ENCODE data around the gene EHMT1. TPM values are rescaled to one million over a fixed set of nuclear protein-coding genes. Genes with fewer than 3 reads are reported as not detected.

EHMT1 gene
- total and polyA plus RNA-seq, 2 donors from 2014 or later = 15.8 to 92.9 TPM

GRCh38 chr9:137694962-137695875 is 76.4 kb downstream of the EHMT1 start:
- peak; percentile 47 for TF ChIP-seq CTCF (IDR thresholded peaks at IDR 0.05; ENCODE audit: borderline replicate concordance, extremely low read depth, insufficient read depth)
- H3K4me1 ChIP-seq (ENCODE audit: control insufficient read depth in 2 of 3, insufficient read depth in 2 of 3, low read depth in 1 of 3, low read length in 3 of 3) = peaks cover 0 to 3% (median 0%) of the 10 kb centered on the region in 3 donors
- intact Hi-C loops (cut with DNase I) = no loop called here
- H3K9ac ChIP-seq (ENCODE audit: low read length in 3 of 3) = no peak overlapping the region
- H3K27ac ChIP-seq (ENCODE audit: low read depth in 2 of 2, low read length in 2 of 2) = no peak overlapping the region
- H3K9me3 ChIP-seq (ENCODE audit: control insufficient read depth in 2 of 3, insufficient read depth in 1 of 3, low read length in 3 of 3) = no peaks in the 10 kb centered on the region
- peak in 4 of 5 donors; percentile 62 to 70 (median 64) for DNase-seq
- no peaks in the 10 kb centered on the region for H3K36me3 ChIP-seq (ENCODE audit: control insufficient read depth in 2 of 3, insufficient read depth in 3 of 3, low read length in 3 of 3)
- H3K27me3 ChIP-seq (ENCODE audit: control insufficient read depth, insufficient read depth, low read length) = no peaks in the 10 kb centered on the region
- no peak overlapping the region for H3K4me3 ChIP-seq (ENCODE audit: low read length in 3 of 3)
- no peak for FAIRE-seq

GRCh38 chr9:137696136-137696925 is 77.5 kb downstream of the EHMT1 start:
- FAIRE-seq (no peak), DNase-seq (no peak)
- Histone ChIP-seq H3K9me3 (ENCODE audit: control insufficient read depth in 2 of 3, insufficient read depth in 1 of 3, low read length in 3 of 3) (no peaks in the 10 kb centered on the region), H3K36me3 (ENCODE audit: control insufficient read depth in 2 of 3, insufficient read depth in 3 of 3, low read length in 3 of 3) (no peaks in the 10 kb centered on the region), H3K4me3 (ENCODE audit: low read length in 3 of 3) (no peak overlapping the region), H3K27ac (ENCODE audit: low read depth in 2 of 2, low read length in 2 of 2) (no peak overlapping the region), H3K27me3 (ENCODE audit: control insufficient read depth, insufficient read depth, low read length) (no peaks in the 10 kb centered on the region), H3K4me1 (ENCODE audit: control insufficient read depth in 2 of 3, insufficient read depth in 2 of 3, low read depth in 1 of 3, low read length in 3 of 3) (peaks cover 0 to 3% (median 0%) of the 10 kb centered on the region in 3 donors), H3K9ac (ENCODE audit: low read length in 3 of 3) (no peak overlapping the region)
- intact Hi-C loops (cut with DNase I) = no loop called here
- no peak for TF ChIP-seq CTCF (IDR thresholded peaks at IDR 0.05; ENCODE audit: borderline replicate concordance, extremely low read depth, insufficient read depth)

GRCh38 chr9:137697193-137697592 is 78.4 kb downstream of the EHMT1 start:
- DNase-seq = no peak
- FAIRE-seq = no peak
- Histone ChIP-seq H3K9me3 (ENCODE audit: control insufficient read depth in 2 of 3, insufficient read depth in 1 of 3, low read length in 3 of 3) (no peaks in the 10 kb centered on the region), H3K4me3 (ENCODE audit: low read length in 3 of 3) (no peak overlapping the region), H3K27ac (ENCODE audit: low read depth in 2 of 2, low read length in 2 of 2) (no peak overlapping the region), H3K4me1 (ENCODE audit: control insufficient read depth in 2 of 3, insufficient read depth in 2 of 3, low read depth in 1 of 3, low read length in 3 of 3) (no peaks in the 10 kb centered on the region), H3K9ac (ENCODE audit: low read length in 3 of 3) (no peak overlapping the region), H3K27me3 (ENCODE audit: control insufficient read depth, insufficient read depth, low read length) (no peaks in the 10 kb centered on the region), H3K36me3 (ENCODE audit: control insufficient read depth in 2 of 3, insufficient read depth in 3 of 3, low read length in 3 of 3) (no peaks in the 10 kb centered on the region)
- intact Hi-C loops (cut with DNase I) = no loop called here
- no peak for TF ChIP-seq CTCF (IDR thresholded peaks at IDR 0.05; ENCODE audit: borderline replicate concordance, extremely low read depth, insufficient read depth)

Data from kidney (tissue), 14 donors.